ENCODE data around the gene TTC39C.

GRCh38 chr18:24121625-24122024 lies 107.1 kb downstream of the TTC39C start:
- TF ChIP-seq CTCF (conservative IDR thresholded peaks at IDR 0.05; ENCODE audit: low read depth, low read length) (no peak), EZH2 (IDR thresholded peaks at IDR 0.05; ENCODE audit: low read length, unreplicated experiment) (no peak), EZH2phosphoT487 (IDR thresholded peaks at IDR 0.05; ENCODE audit: borderline replicate concordance, low read length) (no peak)

Data from PC-3 (cell line).